WTC11 (cell line): Measurements from ENCODE around the gene POU5F1. TPM values are rescaled to one million over a fixed set of nuclear protein-coding genes. Genes with fewer than 3 reads are reported as not detected.

ENCODE experiments used
- ATAC-seq: fragments of 200-7000 bp; cut with Tn5 transposase; 2 replicates; pipeline ENCODE4 v1.10.0; 2021; ENCODE audit warnings: mild to moderate bottlenecking, moderate library complexity
- CTCF ChIA-PET: fragments of 300-600 bp; sonication (Branson Sonifier 250); formaldehyde crosslinking; loops from one replicate; lab custom pipeline; 2021; ENCODE audit warnings: antibody characterized with exemption; lab: Charles Lee
- POLR2A ChIA-PET: fragments of 350-600 bp; sonication (Branson Sonifier 250); formaldehyde crosslinking; loops from one replicate; lab custom pipeline; 2021; ENCODE audit warnings: antibody characterized with exemption; lab: Charles Lee
- DNase-seq: peaks from one replicate; pipeline ENCODE4 v3.0.0; 2021; ENCODE audit warnings: low spot score
- H3K27ac Mint-ChIP-seq: 2 replicates; pipeline ENCODE4 v1.8.0; 2021; ENCODE audit warnings: mixed read lengths
- H3K27me3 Mint-ChIP-seq: 2 replicates; pipeline ENCODE4 v1.8.0; 2021; ENCODE audit warnings: low read depth, mild to moderate bottlenecking, moderate library complexity, mixed read lengths
- H3K36me3 Mint-ChIP-seq: 2 replicates; pipeline ENCODE4 v1.8.0; 2021; ENCODE audit warnings: mixed read lengths
- H3K4me1 Mint-ChIP-seq: 2 replicates; pipeline ENCODE4 v1.8.0; 2022; ENCODE audit warnings: mixed read lengths
- H3K4me3 Mint-ChIP-seq: 2 replicates; pipeline ENCODE4 v1.8.0; 2021; ENCODE audit warnings: mild to moderate bottlenecking, moderate library complexity, mixed read lengths
- H3K9me3 Mint-ChIP-seq: 2 replicates; pipeline ENCODE4 v1.8.0; 2021; ENCODE audit warnings: mixed read lengths
- ARID4B ChIP-seq: sonication (generic); formaldehyde crosslinking; IDR thresholded peaks from 2 replicates; pipeline ENCODE4 v1.8.0; 2023; ENCODE audit warnings: missing genetic modification reagents, mild to moderate bottlenecking, borderline replicate concordance
- ERG ChIP-seq: fragments of 250-450 bp; sonication (Bioruptor Pico); IDR thresholded peaks from 2 replicates; pipeline ENCODE4 v1.8.0; 2021; ENCODE audit warnings: mild to moderate bottlenecking
- ETV6 ChIP-seq: sonication (generic); formaldehyde crosslinking; IDR thresholded peaks from 2 replicates; pipeline ENCODE4 v1.8.1; 2022; ENCODE audit warnings: mild to moderate bottlenecking, missing genetic modification reagents
- FOXK1 ChIP-seq: sonication (generic); formaldehyde crosslinking; IDR thresholded peaks from 2 replicates; pipeline ENCODE4 v1.8.0; 2022; ENCODE audit warnings: mild to moderate bottlenecking, moderate library complexity, missing genetic modification reagents
- HMGA2 ChIP-seq: fragments of 250-450 bp; sonication (Bioruptor Pico); IDR thresholded peaks from 2 replicates; pipeline ENCODE4 v1.4.0; 2021; ENCODE audit warnings: mild to moderate bottlenecking, moderate library complexity
- JUN ChIP-seq: sonication (generic); formaldehyde crosslinking; IDR thresholded peaks from 2 replicates; pipeline ENCODE4 v1.8.0; 2023; ENCODE audit warnings: mild to moderate bottlenecking, missing genetic modification reagents
- STAT6 ChIP-seq: sonication (generic); formaldehyde crosslinking; conservative IDR thresholded peaks from 2 replicates; pipeline ENCODE4 v1.8.1; 2023; ENCODE audit warnings: mild to moderate bottlenecking, low read depth, missing genetic modification reagents, moderate library complexity
- TCF7 ChIP-seq: sonication (generic); formaldehyde crosslinking; IDR thresholded peaks from 2 replicates; pipeline ENCODE4 v1.8.0; 2022; ENCODE audit warnings: mild to moderate bottlenecking, low read depth, missing genetic modification reagents, moderate library complexity
- TEAD1 ChIP-seq: sonication (generic); formaldehyde crosslinking; IDR thresholded peaks from 2 replicates; pipeline ENCODE4 v1.8.0; 2022; ENCODE audit warnings: mild to moderate bottlenecking, missing genetic modification reagents
- USF2 ChIP-seq: sonication (generic); formaldehyde crosslinking; IDR thresholded peaks from 2 replicates; pipeline ENCODE4 v1.8.1; 2023; ENCODE audit warnings: mild to moderate bottlenecking, missing genetic modification reagents, moderate library complexity
- ZBTB43 ChIP-seq: sonication (generic); formaldehyde crosslinking; IDR thresholded peaks from 2 replicates; pipeline ENCODE4 v1.8.1; 2023; ENCODE audit warnings: mild to moderate bottlenecking, missing genetic modification reagents
- ZNF138 ChIP-seq: sonication (generic); formaldehyde crosslinking; conservative IDR thresholded peaks from 2 replicates; pipeline ENCODE4 v1.8.1; 2022; ENCODE audit warnings: mild to moderate bottlenecking, moderate library complexity, missing genetic modification reagents
- ZNF219 ChIP-seq: sonication (generic); formaldehyde crosslinking; IDR thresholded peaks from 2 replicates; pipeline ENCODE4 v1.8.0; 2023; ENCODE audit warnings: missing genetic modification reagents, mild to moderate bottlenecking, borderline replicate concordance
- total RNA-seq: library from RNA; stranded (reverse); gene quantifications from 3 replicates; pipeline ENCODE4 v1.2.3, GENCODE V29; 2021
- TF ChIP-seq, protein P1 (sequence below): fragments of 250-450 bp; sonication (Bioruptor Pico); IDR thresholded peaks from 2 replicates; pipeline ENCODE4 v1.9.0; 2021; ENCODE audit warnings: mild to moderate bottlenecking
- TF ChIP-seq, protein P2 (sequence below): sonication (generic); formaldehyde crosslinking; IDR thresholded peaks from 2 replicates; pipeline ENCODE4 v1.8.1; 2022; ENCODE audit warnings: mild to moderate bottlenecking, missing genetic modification reagents, moderate library complexity, borderline replicate concordance
- TF ChIP-seq, protein P3 (sequence below): sonication (generic); formaldehyde crosslinking; IDR thresholded peaks from 2 replicates; pipeline ENCODE4 v1.8.0; 2023; ENCODE audit warnings: missing genetic modification reagents
- TF ChIP-seq, protein P4 (sequence below): sonication (generic); formaldehyde crosslinking; IDR thresholded peaks from 2 replicates; pipeline ENCODE4 v1.8.1; 2023; ENCODE audit warnings: mild to moderate bottlenecking, missing genetic modification reagents

POU5F1 gene
- total RNA-seq, 1 experiment from 2014 or later, result 2,735 TPM

DNA sequence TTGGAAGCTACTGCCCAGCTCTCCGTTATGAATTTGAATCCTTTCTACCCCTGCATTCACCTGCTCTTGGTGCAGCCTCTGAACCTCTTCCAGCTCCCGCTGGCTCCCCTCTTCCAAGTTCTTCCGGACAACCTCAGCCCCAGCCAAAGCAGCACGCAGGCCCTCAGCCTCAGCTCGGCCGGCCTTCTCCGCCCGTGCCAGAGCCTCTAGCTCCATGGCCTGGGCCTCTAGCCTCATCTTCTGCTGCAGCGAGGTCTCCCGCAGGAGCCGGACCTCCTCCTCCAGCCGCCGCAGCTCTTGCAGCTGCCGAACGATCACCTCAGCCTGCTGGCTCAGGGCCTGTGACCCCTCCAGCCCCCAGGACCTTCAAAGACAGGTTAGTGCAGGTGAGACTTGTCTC, 16.0 kb downstream of the POU5F1 start:
- Mint-ChIP-seq H3K36me3 (peaks cover 48% of the 10 kb centered on the region), H3K27me3 (no peaks in the 10 kb centered on the region)
- TF ChIP-seq ETV6 (CRISPR knock-in tag), result no peak
- no peak for TF ChIP-seq ERG (CRISPR knock-in tag)
- no peak for TF ChIP-seq TCF7
- no peak for TF ChIP-seq ZNF138 (CRISPR knock-in tag)
- TF ChIP-seq TEAD1 (CRISPR knock-in tag), result no peak
- TF ChIP-seq, protein P1, sequence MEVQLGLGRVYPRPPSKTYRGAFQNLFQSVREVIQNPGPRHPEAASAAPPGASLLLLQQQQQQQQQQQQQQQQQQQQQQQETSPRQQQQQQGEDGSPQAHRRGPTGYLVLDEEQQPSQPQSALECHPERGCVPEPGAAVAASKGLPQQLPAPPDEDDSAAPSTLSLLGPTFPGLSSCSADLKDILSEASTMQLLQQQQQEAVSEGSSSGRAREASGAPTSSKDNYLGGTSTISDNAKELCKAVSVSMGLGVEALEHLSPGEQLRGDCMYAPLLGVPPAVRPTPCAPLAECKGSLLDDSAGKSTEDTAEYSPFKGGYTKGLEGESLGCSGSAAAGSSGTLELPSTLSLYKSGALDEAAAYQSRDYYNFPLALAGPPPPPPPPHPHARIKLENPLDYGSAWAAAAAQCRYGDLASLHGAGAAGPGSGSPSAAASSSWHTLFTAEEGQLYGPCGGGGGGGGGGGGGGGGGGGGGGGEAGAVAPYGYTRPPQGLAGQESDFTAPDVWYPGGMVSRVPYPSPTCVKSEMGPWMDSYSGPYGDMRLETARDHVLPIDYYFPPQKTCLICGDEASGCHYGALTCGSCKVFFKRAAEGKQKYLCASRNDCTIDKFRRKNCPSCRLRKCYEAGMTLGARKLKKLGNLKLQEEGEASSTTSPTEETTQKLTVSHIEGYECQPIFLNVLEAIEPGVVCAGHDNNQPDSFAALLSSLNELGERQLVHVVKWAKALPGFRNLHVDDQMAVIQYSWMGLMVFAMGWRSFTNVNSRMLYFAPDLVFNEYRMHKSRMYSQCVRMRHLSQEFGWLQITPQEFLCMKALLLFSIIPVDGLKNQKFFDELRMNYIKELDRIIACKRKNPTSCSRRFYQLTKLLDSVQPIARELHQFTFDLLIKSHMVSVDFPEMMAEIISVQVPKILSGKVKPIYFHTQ (CRISPR knock-in tag), result no peak
- TF ChIP-seq ZBTB43, result no peak
- no peak for TF ChIP-seq JUN (CRISPR knock-in tag)
- TF ChIP-seq, protein P2, sequence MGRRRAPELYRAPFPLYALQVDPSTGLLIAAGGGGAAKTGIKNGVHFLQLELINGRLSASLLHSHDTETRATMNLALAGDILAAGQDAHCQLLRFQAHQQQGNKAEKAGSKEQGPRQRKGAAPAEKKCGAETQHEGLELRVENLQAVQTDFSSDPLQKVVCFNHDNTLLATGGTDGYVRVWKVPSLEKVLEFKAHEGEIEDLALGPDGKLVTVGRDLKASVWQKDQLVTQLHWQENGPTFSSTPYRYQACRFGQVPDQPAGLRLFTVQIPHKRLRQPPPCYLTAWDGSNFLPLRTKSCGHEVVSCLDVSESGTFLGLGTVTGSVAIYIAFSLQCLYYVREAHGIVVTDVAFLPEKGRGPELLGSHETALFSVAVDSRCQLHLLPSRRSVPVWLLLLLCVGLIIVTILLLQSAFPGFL (CRISPR knock-in tag), result no peak
- no peak for TF ChIP-seq USF2
- TF ChIP-seq HMGA2 (CRISPR knock-in tag), result no peak
- no peak for TF ChIP-seq STAT6 (CRISPR knock-in tag)
- TF ChIP-seq, all 79 proteins: peak for 0
- no peak for DNase-seq
- H3K4me3 Mint-ChIP-seq, result no peak overlapping the region
- peaks cover 21% of the 10 kb centered on the region for H3K4me1 Mint-ChIP-seq
- POLR2A ChIA-PET, result no interaction called here
- CTCF ChIA-PET, result interaction anchor here (0.6 to 1.1 kb wide), 2 partner anchors 25 to 94 kb away, joined by 3 read pairs; no protein-coding TSS in a partner anchor
- ATAC-seq, result no peak
- H3K27ac Mint-ChIP-seq, result no peak overlapping the region
- no peaks in the 10 kb centered on the region for H3K9me3 Mint-ChIP-seq

DNA sequence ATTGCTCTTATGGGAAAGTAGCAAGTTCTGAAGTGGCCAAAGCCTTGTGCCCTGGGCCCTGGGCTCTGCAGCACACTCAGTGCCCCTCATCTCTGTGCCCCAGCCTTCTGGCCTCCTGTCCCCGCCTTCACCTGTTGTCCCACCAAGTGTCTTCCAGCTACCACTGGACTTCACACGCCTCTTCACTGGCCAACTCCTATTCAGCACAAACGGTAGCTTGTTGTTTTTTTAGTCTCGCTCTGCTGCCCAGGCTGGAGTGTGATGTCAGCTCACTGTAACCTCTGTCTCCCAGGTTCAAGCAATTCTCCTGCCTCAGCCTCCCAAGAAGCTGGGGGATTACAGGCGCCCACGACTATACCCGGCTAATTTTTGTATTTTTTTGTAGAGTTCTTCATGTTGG, 17.7 kb downstream of the POU5F1 start:
- DNase-seq (no peak), ATAC-seq (no peak)
- Mint-ChIP-seq H3K27me3 (no peaks in the 10 kb centered on the region), H3K4me1 (peaks cover 21% of the 10 kb centered on the region), H3K4me3 (no peak overlapping the region), H3K27ac (no peak overlapping the region), H3K36me3 (peaks cover 52% of the 10 kb centered on the region), H3K9me3 (no peaks in the 10 kb centered on the region)
- ChIA-PET POLR2A (interaction anchor here (0.6 to 0.7 kb wide), 2 partner anchors 22 to 538 kb away, joined by 4 to 6 read pairs; no protein-coding TSS in a partner anchor), CTCF (interaction anchor here (0.6 to 1.4 kb wide), 7 partner anchors 9 to 1715 kb away, joined by 3 to 4 read pairs (median 3); no protein-coding TSS in a partner anchor)
- TF ChIP-seq FOXK1 (CRISPR knock-in tag) (no peak), ZNF219 (CRISPR knock-in tag) (no peak), ARID4B (CRISPR knock-in tag) (no peak)
- TF ChIP-seq, protein P3, sequence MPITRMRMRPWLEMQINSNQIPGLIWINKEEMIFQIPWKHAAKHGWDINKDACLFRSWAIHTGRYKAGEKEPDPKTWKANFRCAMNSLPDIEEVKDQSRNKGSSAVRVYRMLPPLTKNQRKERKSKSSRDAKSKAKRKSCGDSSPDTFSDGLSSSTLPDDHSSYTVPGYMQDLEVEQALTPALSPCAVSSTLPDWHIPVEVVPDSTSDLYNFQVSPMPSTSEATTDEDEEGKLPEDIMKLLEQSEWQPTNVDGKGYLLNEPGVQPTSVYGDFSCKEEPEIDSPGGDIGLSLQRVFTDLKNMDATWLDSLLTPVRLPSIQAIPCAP, result no peak
- TF ChIP-seq, protein P4, sequence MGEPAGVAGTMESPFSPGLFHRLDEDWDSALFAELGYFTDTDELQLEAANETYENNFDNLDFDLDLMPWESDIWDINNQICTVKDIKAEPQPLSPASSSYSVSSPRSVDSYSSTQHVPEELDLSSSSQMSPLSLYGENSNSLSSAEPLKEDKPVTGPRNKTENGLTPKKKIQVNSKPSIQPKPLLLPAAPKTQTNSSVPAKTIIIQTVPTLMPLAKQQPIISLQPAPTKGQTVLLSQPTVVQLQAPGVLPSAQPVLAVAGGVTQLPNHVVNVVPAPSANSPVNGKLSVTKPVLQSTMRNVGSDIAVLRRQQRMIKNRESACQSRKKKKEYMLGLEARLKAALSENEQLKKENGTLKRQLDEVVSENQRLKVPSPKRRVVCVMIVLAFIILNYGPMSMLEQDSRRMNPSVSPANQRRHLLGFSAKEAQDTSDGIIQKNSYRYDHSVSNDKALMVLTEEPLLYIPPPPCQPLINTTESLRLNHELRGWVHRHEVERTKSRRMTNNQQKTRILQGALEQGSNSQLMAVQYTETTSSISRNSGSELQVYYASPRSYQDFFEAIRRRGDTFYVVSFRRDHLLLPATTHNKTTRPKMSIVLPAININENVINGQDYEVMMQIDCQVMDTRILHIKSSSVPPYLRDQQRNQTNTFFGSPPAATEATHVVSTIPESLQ (CRISPR knock-in tag), result no peak
